H1 (cell line): ENCODE data around the gene EDDM3A. TPM values are rescaled to one million over a fixed set of nuclear protein-coding genes. Genes with fewer than 3 reads are reported as not detected.

Experiments used
- CTCF ChIA-PET: fragments of 300-600 bp; sonication (Branson Sonifier 250); formaldehyde crosslinking; loops from one replicate; lab custom pipeline; 2021; ENCODE audit not compliant: partially characterized antibody; lab: Charles Lee
- POLR2A ChIA-PET: fragments of 300-600 bp; sonication (Branson Sonifier 250); formaldehyde crosslinking; loops from one replicate; lab custom pipeline; 2021; ENCODE audit warnings: inconsistent platforms; ENCODE audit not compliant: partially characterized antibody; lab: Charles Lee
- DNase-seq, 2 experiments: peaks; one replicate each; pipeline versions ENCODE4 v3.0.0 to v3.0.0-alpha.2; 2010 to 2022; ENCODE audit warnings: low spot score in 2 of 2, low read depth in 1 of 2, mixed read lengths in 1 of 2
- FAIRE-seq: peaks from 2 replicates; lab custom pipeline; 2011; peaks lifted over from hg19 to GRCh38; lab: Jason Lieb, UNC
- H2AFZ ChIP-seq: 2 replicates; pipeline ENCODE4 v1.8.1; 2012; ENCODE audit warnings: low read length, inconsistent platforms
- H2AK5ac ChIP-seq: 2 replicates; pipeline ENCODE4 v1.6.1; 2013; ENCODE audit warnings: low read depth, low read length
- H2BK120ac ChIP-seq: replicated peaks from 2 replicates; pipeline ENCODE3; 2013; ENCODE audit warnings: low read depth, low read length, inconsistent platforms
- H2BK12ac ChIP-seq: 2 replicates; pipeline ENCODE4 v1.6.1; 2013; ENCODE audit warnings: low read depth, low read length
- H2BK15ac ChIP-seq: 2 replicates; pipeline ENCODE4 v1.6.1; 2013; ENCODE audit warnings: low read length
- H2BK20ac ChIP-seq: 2 replicates; pipeline ENCODE4 v1.6.1; 2013; ENCODE audit warnings: low read length
- H2BK5ac ChIP-seq: 2 replicates; pipeline ENCODE4 v1.6.1; 2013; ENCODE audit warnings: low read depth, low read length
- H3K14ac ChIP-seq: 2 replicates; pipeline ENCODE4 v1.6.1; 2013; ENCODE audit warnings: inconsistent platforms; ENCODE audit not compliant: insufficient read length
- H3K18ac ChIP-seq: 2 replicates; pipeline ENCODE4 v1.6.1; 2013; ENCODE audit warnings: low read length; ENCODE audit errors: extremely low read depth
- H3K23ac ChIP-seq: 2 replicates; pipeline ENCODE4 v1.6.1; 2013; ENCODE audit warnings: inconsistent platforms; ENCODE audit not compliant: insufficient read length
- H3K23me2 ChIP-seq: 2 replicates; pipeline ENCODE4 v1.6.1; 2013; ENCODE audit warnings: low read depth, low read length
- H3K27ac ChIP-seq: 2 replicates; pipeline ENCODE4 v1.6.1; 2011; ENCODE audit warnings: low read depth, low read length, inconsistent platforms
- H3K27me3 ChIP-seq, 4 experiments: replicated peaks in 1 of 4; 1 replicate in 1 of 4; 2 replicates in 3 of 4; pipeline versions ENCODE4 v1.6.1 to v1.8.1; 2011 to 2013; ENCODE audit warnings: low read length in 3 of 4, mild to moderate bottlenecking in 3 of 4, inconsistent platforms in 2 of 4, mixed read lengths in 2 of 4, moderate library complexity in 1 of 4; ENCODE audit not compliant: control insufficient read depth in 3 of 4, insufficient read depth in 3 of 4; ENCODE audit errors: extremely low read depth in 1 of 4
- H3K36me3 ChIP-seq, 4 experiments: 2 replicates each; pipeline versions ENCODE4 v1.6.1 to v1.8.1; 2011 to 2013; ENCODE audit warnings: mild to moderate bottlenecking in 4 of 4, low read length in 3 of 4, moderate library complexity in 2 of 4, control low read depth in 1 of 4, inconsistent platforms in 1 of 4; ENCODE audit not compliant: insufficient read depth in 4 of 4, control insufficient read depth in 2 of 4
- H3K4ac ChIP-seq: replicated peaks from 2 replicates; pipeline ENCODE3; 2013; ENCODE audit warnings: low read length, low read depth, mixed read lengths, inconsistent platforms; ENCODE audit not compliant: insufficient read length
- H3K4me1 ChIP-seq, 4 experiments: replicated peaks in 1 of 4; 1 replicate in 1 of 4; 2 replicates in 3 of 4; pipeline versions ENCODE4 v1.6.1 to v1.8.1; 2011 to 2013; ENCODE audit warnings: low read length in 3 of 4, inconsistent platforms in 2 of 4, mixed read lengths in 1 of 4; ENCODE audit not compliant: insufficient read depth in 4 of 4, control insufficient read depth in 3 of 4
- H3K4me2 ChIP-seq, 2 experiments: 2 replicates each; pipeline versions ENCODE4 v1.6.1 to v1.8.1; 2011 to 2013; ENCODE audit warnings: low read depth in 2 of 2, low read length in 2 of 2, control low read depth in 1 of 2, inconsistent platforms in 1 of 2, mild to moderate bottlenecking in 1 of 2; ENCODE audit not compliant: insufficient read depth in 1 of 2
- H3K4me3 ChIP-seq, 4 experiments: fragments of 200-600, 300-600 bp in 1 of 4; sonication (generic), shearing (Covaris generic), sonication (Bioruptor Twin) in 1 of 4; 2 replicates each; pipeline versions ENCODE4 v1.5.1 to v1.8.1; 2011 to 2016; ENCODE audit warnings: low read length in 4 of 4, low read depth in 3 of 4, control low read depth in 2 of 4, inconsistent platforms in 2 of 4, mild to moderate bottlenecking in 2 of 4, mixed read lengths in 1 of 4, moderate library complexity in 1 of 4; ENCODE audit not compliant: insufficient read depth in 2 of 4; ENCODE audit errors: extremely low read depth in 1 of 4
- H3K56ac ChIP-seq: replicated peaks from 2 replicates; pipeline ENCODE3; 2013; ENCODE audit warnings: low read depth, mild to moderate bottlenecking, mixed read lengths, low read length, inconsistent platforms; ENCODE audit not compliant: insufficient read length
- H3K79me1 ChIP-seq: 2 replicates; pipeline ENCODE4 v1.6.1; 2013; ENCODE audit warnings: low read depth, low read length, control low read depth
- H3K79me2 ChIP-seq, 2 experiments: 2 replicates each; pipeline versions ENCODE4 v1.6.1 to v1.8.1; 2012 to 2013; ENCODE audit warnings: low read length in 2 of 2, mild to moderate bottlenecking in 2 of 2, inconsistent platforms in 1 of 2; ENCODE audit not compliant: insufficient read depth in 2 of 2, control insufficient read depth in 1 of 2
- H3K9ac ChIP-seq, 4 experiments: replicated peaks in 1 of 4; 1 replicate in 1 of 4; 2 replicates in 3 of 4; pipeline versions ENCODE4 v1.6.1 to v1.8.1; 2011 to 2013; ENCODE audit warnings: low read depth in 3 of 4, low read length in 3 of 4, control low read depth in 2 of 4, mild to moderate bottlenecking in 2 of 4, moderate library complexity in 2 of 4, inconsistent platforms in 1 of 4; ENCODE audit errors: extremely low read depth in 1 of 4
- H3K9me3 ChIP-seq, 2 experiments: 2 replicates each; pipeline versions ENCODE4 v1.6.1 to v1.8.1; 2012 to 2013; ENCODE audit warnings: mild to moderate bottlenecking in 2 of 2, moderate library complexity in 2 of 2, control low read depth in 1 of 2, inconsistent platforms in 1 of 2, low read depth in 1 of 2, low read length in 1 of 2, mixed read lengths in 1 of 2; ENCODE audit not compliant: insufficient read depth in 2 of 2
- H4K20me1 ChIP-seq, 2 experiments: replicated peaks in 1 of 2; 2 replicates each; pipeline versions ENCODE3 to v1.8.1; 2011 to 2013; ENCODE audit warnings: inconsistent platforms in 2 of 2, low read length in 2 of 2, mild to moderate bottlenecking in 1 of 2; ENCODE audit not compliant: insufficient read depth in 2 of 2, control insufficient read depth in 1 of 2
- H4K5ac ChIP-seq: 2 replicates; pipeline ENCODE4 v1.6.1; 2013; ENCODE audit warnings: low read length, low read depth, mixed read lengths, inconsistent platforms; ENCODE audit not compliant: insufficient read length
- H4K8ac ChIP-seq: 2 replicates; pipeline ENCODE4 v1.8.0; 2013; ENCODE audit warnings: mild to moderate bottlenecking, moderate library complexity, low read length, inconsistent platforms; ENCODE audit not compliant: insufficient read depth; ENCODE audit errors: extremely low read depth
- H4K91ac ChIP-seq: replicated peaks from 2 replicates; pipeline ENCODE3; 2013; ENCODE audit warnings: low read length, mixed read lengths, inconsistent platforms; ENCODE audit not compliant: insufficient read length
- RAD21 ChIP-seq, 2 experiments: IDR thresholded peaks in 1 of 2; conservative IDR thresholded peaks in 1 of 2; 2 replicates each; pipeline ENCODE4 v1.6.1; 2011; ENCODE audit warnings: low read depth in 2 of 2, low read length in 2 of 2, improper control_type of control experiment in 1 of 2, inconsistent platforms in 1 of 2, mild to moderate bottlenecking in 1 of 2, moderate library complexity in 1 of 2
- SP2 ChIP-seq: IDR thresholded peaks from 2 replicates; pipeline ENCODE4 v1.6.1; 2012; ENCODE audit warnings: mild to moderate bottlenecking, low read length, inconsistent platforms
- WGBS, 2 experiments: shearing (Covaris generic) in 1 of 2; methylation state at CpG; one replicate each; pipeline versions ENCODE4 v1.1.6 to v1.1.7; 2013 to 2015; ENCODE audit warnings: low lambda C conversion rate in 2 of 2, mixed read lengths in 2 of 2, inconsistent platforms in 1 of 2, low coverage in 1 of 2, missing lambda C conversion rate in 1 of 2; ENCODE audit not compliant: insufficient replicate concordance in 2 of 2, insufficient coverage in 1 of 2, insufficient read length in 1 of 2; ENCODE audit errors: extremely low coverage in 1 of 2, missing lambda C conversion rate in 1 of 2; 5-methylcytosine and 5-hydroxymethylcytosine counted together
- polyA plus RNA-seq, 7 experiments: library from polyadenylated mRNA; depleted of rRNA in 3 of 7; stranded (reverse) in 5 of 7; unstranded in 2 of 7; fragments of >200 nt in 5 of 7; fragments of 200-250 nt in 2 of 7; gene quantifications; 1 replicate in 5 of 7; 2 replicates in 1 of 7; 4 replicates in 1 of 7; pipeline versions ENCODE4 v1.2.1 to v1.2.3, GENCODE V29; 2011 to 2013; ENCODE audit warnings: missing spikeins in 2 of 7, mixed read lengths in 2 of 7
- total RNA-seq: library from RNA; stranded (reverse); fragmentation: NEBNext Ultra II Directional; extraction: Animal tissue kit (Norgen Biotek cat#: 25700); gene quantifications from 2 replicates; pipeline ENCODE4 v1.2.1, GENCODE V29; 2021

The EDDM3A gene
- total and polyA plus RNA-seq, 2 of the 8 experiments (the other 6 are each of a cell fraction or from before 2014, with no cell fraction given) = 0.09 TPM; not detected in 1

GRCh38 chr14:20711261-20711660 lies 34.4 kb upstream of the EDDM3A start:
- DNase-seq = no peak
- H3K23me2 ChIP-seq = no peaks in the 10 kb centered on the region
- no peaks in the 10 kb centered on the region for H3K36me3 ChIP-seq
- H4K20me1 ChIP-seq = no peaks in the 10 kb centered on the region
- no peak overlapping the region for H3K4ac ChIP-seq
- no peak overlapping the region for H2BK20ac ChIP-seq
- no peak overlapping the region for H3K4me3 ChIP-seq
- no peak overlapping the region for H2BK15ac ChIP-seq
- no peaks in the 10 kb centered on the region for H3K79me2 ChIP-seq
- H3K4me2 ChIP-seq = no peak overlapping the region
- H4K5ac ChIP-seq = no peak overlapping the region
- no peak overlapping the region for H3K27ac ChIP-seq
- no peak overlapping the region for H4K8ac ChIP-seq
- H2BK120ac ChIP-seq = no peak overlapping the region
- no peak overlapping the region for H2AK5ac ChIP-seq
- CTCF ChIA-PET = interaction anchor here (1.0 to 1.7 kb wide), 5 partner anchors 15 to 156 kb away, joined by 3 to 5 read pairs (median 4); no protein-coding TSS in a partner anchor
- no peak overlapping the region for H3K56ac ChIP-seq
- H2BK12ac ChIP-seq = no peak overlapping the region
- H3K9ac ChIP-seq = no peak overlapping the region
- H3K18ac ChIP-seq = no peak overlapping the region
- H3K23ac ChIP-seq = no peak overlapping the region
- no peaks in the 10 kb centered on the region for H3K79me1 ChIP-seq
- peaks cover 0 to 3% (median 0%) of the 10 kb centered on the region in 4 experiments; a peak in 1 of 7 replicates for H3K4me1 ChIP-seq
- no peak overlapping the region for H2AFZ ChIP-seq
- H3K14ac ChIP-seq = no peak overlapping the region
- H3K27me3 ChIP-seq = peaks cover 0 to 1% (median 0%) of the 10 kb centered on the region in 4 experiments; a peak in 1 of 7 replicates
- H3K9me3 ChIP-seq = peaks cover 5 to 12% of the 10 kb centered on the region in 2 experiments; a peak in 2 of 4 replicates
- H2BK5ac ChIP-seq = no peak overlapping the region
- WGBS, 2 experiments = 82% methylated on average over 4 of the region's 4 CpGs; no CpG with 5 or more reads in 1 of the 2 experiments
- no peak overlapping the region for H4K91ac ChIP-seq
- POLR2A ChIA-PET = no interaction called here
- FAIRE-seq = no peak
- TF ChIP-seq RAD21 (IDR thresholded peaks at IDR 0.05 in 1 of 2, conservative IDR thresholded peaks at IDR 0.05 in 1 of 2; ENCODE audit: low read depth in 2 of 2, low read length in 2 of 2) (no peak), SP2 (no peak)
